GM23338 (cell line): Measurements from ENCODE around the gene RPS28. TPM values are rescaled to one million over a fixed set of nuclear protein-coding genes. Genes with fewer than 3 reads are reported as not detected.

Experiments
- ATAC-seq: fragments of 200-7000 bp; cut with Tn5 transposase; 3 replicates; pipeline ENCODE4 v1.9.1; 2020
- DNase-seq: peaks from one replicate; pipeline ENCODE4 v3.0.0-alpha.2; 2015; ENCODE audit warnings: low spot score
- H2AFZ ChIP-seq: fragments of 200-600 bp; sonication (generic); 2 replicates; pipeline ENCODE4 v1.8.0; 2016; ENCODE audit warnings: antibody characterized with exemption, mild to moderate bottlenecking, moderate library complexity
- H3F3A ChIP-seq: fragments of 200-600 bp; sonication (generic); replicated peaks from 2 replicates; pipeline ENCODE4 v1.8.0; 2017; ENCODE audit warnings: antibody characterized with exemption, mixed run types, low read depth
- H3K27ac ChIP-seq: fragments of 200-600 bp; sonication (generic); 2 replicates; pipeline ENCODE4 v1.6.1; 2016; ENCODE audit warnings: low read depth
- H3K27me3 ChIP-seq: fragments of 200-600 bp; sonication (generic); 2 replicates; pipeline ENCODE4 v1.8.0; 2016; ENCODE audit warnings: mild to moderate bottlenecking, mixed run types, moderate library complexity; ENCODE audit not compliant: insufficient read depth
- H3K36me3 ChIP-seq: fragments of 200-600 bp; sonication (generic); 2 replicates; pipeline ENCODE4 v1.8.0; 2016; ENCODE audit warnings: mild to moderate bottlenecking; ENCODE audit not compliant: insufficient read depth
- H3K4me1 ChIP-seq: fragments of 200-600 bp; sonication (generic); 2 replicates; pipeline ENCODE4 v1.8.0; 2016; ENCODE audit warnings: mild to moderate bottlenecking, moderate library complexity; ENCODE audit not compliant: insufficient read depth
- H3K4me2 ChIP-seq: fragments of 200-600 bp; sonication (generic); 2 replicates; pipeline ENCODE4 v1.7.1; 2017; ENCODE audit warnings: mixed run types
- H3K4me3 ChIP-seq: fragments of 200-600 bp; sonication (generic); 2 replicates; pipeline ENCODE4 v1.6.1; 2016; ENCODE audit warnings: mixed run types
- H3K79me2 ChIP-seq: fragments of 200-600 bp; sonication (generic); replicated peaks from 2 replicates; pipeline ENCODE4 v1.8.0; 2017; ENCODE audit warnings: mild to moderate bottlenecking; ENCODE audit not compliant: insufficient read depth
- H3K9me2 ChIP-seq: fragments of 200-600 bp; sonication (generic); 2 replicates; pipeline ENCODE4 v1.8.0; 2017; ENCODE audit not compliant: insufficient read depth
- H4K20me1 ChIP-seq: fragments of 200-600 bp; sonication (generic); replicated peaks from 2 replicates; pipeline ENCODE4 v1.8.0; 2017; ENCODE audit warnings: mild to moderate bottlenecking; ENCODE audit not compliant: insufficient read depth
- H3K27ac Mint-ChIP-seq: 2 replicates; pipeline ENCODE4 v1.8.0; 2020; ENCODE audit warnings: inconsistent platforms, mild to moderate bottlenecking, moderate library complexity, mixed read lengths
- H3K27me3 Mint-ChIP-seq: 3 replicates; pipeline ENCODE4 v1.8.0; 2022; ENCODE audit warnings: low read depth, mild to moderate bottlenecking, moderate library complexity, mixed read lengths, inconsistent platforms; ENCODE audit not compliant: insufficient read depth, poor library complexity
- H3K36me3 Mint-ChIP-seq: 3 replicates; pipeline ENCODE4 v1.8.0; 2021; ENCODE audit warnings: low read depth, mild to moderate bottlenecking, inconsistent platforms, moderate library complexity, mixed read lengths
- H3K4me1 Mint-ChIP-seq: 3 replicates; pipeline ENCODE4 v1.8.0; 2020; ENCODE audit warnings: mild to moderate bottlenecking, inconsistent platforms, mixed read lengths
- H3K4me3 Mint-ChIP-seq: 3 replicates; pipeline ENCODE4 v1.8.0; 2021; ENCODE audit warnings: moderate library complexity, mild to moderate bottlenecking, inconsistent platforms, mixed read lengths
- H3K9me3 Mint-ChIP-seq: 3 replicates; pipeline ENCODE4 v1.8.0; 2020; ENCODE audit warnings: moderate library complexity, mild to moderate bottlenecking, inconsistent platforms, mixed read lengths
- CREB1 ChIP-seq: fragments of 250-450 bp; sonication (Bioruptor Pico); IDR thresholded peaks from 2 replicates; pipeline ENCODE4 v1.5.0; 2020; ENCODE audit warnings: low read depth, mild to moderate bottlenecking, moderate library complexity
- ETS1 ChIP-seq: IDR thresholded peaks from 2 replicates; pipeline ENCODE4 v1.6.1; 2016; ENCODE audit warnings: antibody characterized with exemption
- EZH2 ChIP-seq: fragments of 200-600 bp; sonication (generic); IDR thresholded peaks from one replicate; pipeline ENCODE4 v1.8.0; 2017; ENCODE audit warnings: antibody characterized with exemption, mild to moderate bottlenecking, low read depth; ENCODE audit not compliant: unreplicated experiment
- EZH2phosphoT487 ChIP-seq: fragments of 200-600 bp; sonication (generic); IDR thresholded peaks from one replicate; pipeline ENCODE4 v1.8.1; 2018; ENCODE audit warnings: antibody characterized with exemption; ENCODE audit not compliant: unreplicated experiment
- JUNB ChIP-seq: IDR thresholded peaks from one replicate; pipeline ENCODE4 v1.6.1; 2016; ENCODE audit warnings: antibody characterized with exemption; ENCODE audit not compliant: unreplicated experiment
- POLR2AphosphoS5 ChIP-seq: IDR thresholded peaks from 2 replicates; pipeline ENCODE4 v1.6.1; 2016; ENCODE audit warnings: antibody characterized with exemption, low read depth
- REST ChIP-seq: IDR thresholded peaks from one replicate; pipeline ENCODE4 v1.6.1; 2018; ENCODE audit warnings: antibody characterized with exemption; ENCODE audit not compliant: unreplicated experiment
- STAT1 ChIP-seq: IDR thresholded peaks from one replicate; pipeline ENCODE4 v1.6.1; 2016; ENCODE audit warnings: antibody characterized with exemption; ENCODE audit not compliant: unreplicated experiment
- ZNF114 ChIP-seq: fragments of 250-450 bp; sonication (Bioruptor Pico); IDR thresholded peaks from 2 replicates; pipeline ENCODE4 v1.5.0; 2020; ENCODE audit warnings: mild to moderate bottlenecking, moderate library complexity
- ZNF331 ChIP-seq: fragments of 250-450 bp; sonication (Bioruptor Pico); IDR thresholded peaks from 2 replicates; pipeline ENCODE4 v1.5.0; 2020; ENCODE audit warnings: low read depth, mild to moderate bottlenecking, moderate library complexity
- ZNF462 ChIP-seq: fragments of 250-450 bp; sonication (Bioruptor Pico); IDR thresholded peaks from 2 replicates; pipeline ENCODE4 v1.5.0; 2020; ENCODE audit warnings: mild to moderate bottlenecking, moderate library complexity
- polyA plus RNA-seq: library from polyadenylated mRNA; unstranded; fragments of >200 nt; fragmentation: Nextera tagmentation; extraction: Ambion mirVana; gene quantifications from 2 replicates; pipeline ENCODE4 v1.2.1, GENCODE V29; 2016
- total RNA-seq: library from RNA; depleted of rRNA; stranded (reverse); fragments of >200 nt; shearing (Covaris generic); gene quantifications from 2 replicates; pipeline ENCODE4 v1.2.3, GENCODE V29; 2014

RPS28 gene
- total and polyA plus RNA-seq, 2 experiments from 2014 or later: 174 to 1,790 TPM

DNA sequence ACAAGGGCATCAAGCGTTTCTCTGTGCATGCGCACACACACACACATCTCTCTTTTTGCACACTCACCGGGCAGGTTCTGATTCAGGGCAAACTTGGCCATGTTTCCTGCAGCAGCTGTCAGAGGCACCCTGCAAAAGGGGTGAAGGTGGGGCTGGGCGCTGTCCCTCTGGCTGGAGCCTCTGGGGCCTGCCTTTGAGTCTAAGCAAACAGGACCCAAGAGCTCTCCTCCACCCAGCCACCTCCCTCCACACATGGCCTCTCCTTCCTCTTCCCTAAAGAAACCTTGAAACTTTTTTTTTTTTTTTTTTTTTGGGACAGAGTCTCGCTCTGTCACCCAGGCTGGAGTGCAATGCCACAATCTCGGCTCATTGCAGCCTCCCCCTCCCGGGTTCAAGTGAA, 16.4 kb downstream of the RPS28 start:
- H3K27me3 Mint-ChIP-seq: peaks cover 52% of the 10 kb centered on the region
- ATAC-seq (no peak), DNase-seq (no peak)
- TF ChIP-seq EZH2phosphoT487: no peak
- TF ChIP-seq JUNB: no peak
- no peak overlapping the region for H3K27ac ChIP-seq
- peaks cover 17% of the 10 kb centered on the region for H3K4me1 Mint-ChIP-seq
- H3F3A ChIP-seq: peaks cover 10% of the 10 kb centered on the region
- no peaks in the 10 kb centered on the region for H3K36me3 Mint-ChIP-seq
- no peak overlapping the region for H3K4me3 Mint-ChIP-seq
- peaks cover 20% of the 10 kb centered on the region for H3K4me1 ChIP-seq
- H4K20me1 ChIP-seq: no peaks in the 10 kb centered on the region
- no peak overlapping the region for H3K4me2 ChIP-seq
- H3K9me3 Mint-ChIP-seq: no peaks in the 10 kb centered on the region
- no peaks in the 10 kb centered on the region for H3K79me2 ChIP-seq
- no peak overlapping the region for H3K27ac Mint-ChIP-seq
- no peak overlapping the region for H2AFZ ChIP-seq
- H3K4me3 ChIP-seq: no peak overlapping the region
- H3K9me2 ChIP-seq: no peaks in the 10 kb centered on the region
- H3K27me3 ChIP-seq: peaks cover 42% of the 10 kb centered on the region
- H3K36me3 ChIP-seq: no peaks in the 10 kb centered on the region

GRCh38 chr19:8338835-8339234, 17.5 kb downstream of the RPS28 start:
- ATAC-seq: no peak
- peaks cover 16% of the 10 kb centered on the region for H3K4me1 ChIP-seq
- H2AFZ ChIP-seq: no peak overlapping the region
- H3K79me2 ChIP-seq: no peaks in the 10 kb centered on the region
- Mint-ChIP-seq H3K27me3 (peaks cover 46% of the 10 kb centered on the region), H3K4me3 (no peak overlapping the region), H3K9me3 (no peaks in the 10 kb centered on the region), H3K36me3 (no peaks in the 10 kb centered on the region), H3K27ac (no peak overlapping the region), H3K4me1 (peaks cover 15% of the 10 kb centered on the region)
- peak; percentile 57 for DNase-seq
- peaks cover 10% of the 10 kb centered on the region for H3F3A ChIP-seq
- H3K4me2 ChIP-seq: no peak overlapping the region
- H3K36me3 ChIP-seq: no peaks in the 10 kb centered on the region
- H3K27me3 ChIP-seq: peaks cover 31% of the 10 kb centered on the region
- H3K4me3 ChIP-seq: no peak overlapping the region
- no peak overlapping the region for H3K27ac ChIP-seq
- no peaks in the 10 kb centered on the region for H4K20me1 ChIP-seq
- H3K9me2 ChIP-seq: no peaks in the 10 kb centered on the region
- TF ChIP-seq ZNF114 (CRISPR knock-in tag) (no peak), EZH2 (no peak), ZNF331 (CRISPR knock-in tag) (no peak), CREB1 (CRISPR knock-in tag) (no peak), JUNB (no peak), REST (no peak), ETS1 (no peak), EZH2phosphoT487 (no peak), ZNF462 (CRISPR knock-in tag) (no peak), POLR2AphosphoS5 (no peak), STAT1 (no peak)
